NCI-H2227 (cell line): ENCODE data around the gene ZFAND6.
A peak's percentile ranks its signal among the peaks of the same experiment; 100 is the strongest.

Experiments
- DNase-seq: peaks from one replicate; lab custom pipeline; 2025; ENCODE audit not compliant: unreplicated experiment; lab: John Stamatoyannopoulos, UW

ZFAND6 gene

GRCh38 chr15:80167936-80168335 is 108.5 kb downstream of the ZFAND6 start:
- no peak for DNase-seq

- DNase-seq: no peak
Measured at GRCh38 chr15:80168421-80168820, 108.9 kb downstream of the ZFAND6 start.

- no peak for DNase-seq
Measured at GRCh38 chr15:80169768-80170357, 110.4 kb downstream of the ZFAND6 start.

- DNase-seq: no peak
Measured at GRCh38 chr15:80170596-80170995, 111.1 kb downstream of the ZFAND6 start.

- DNase-seq: no peak
Measured at GRCh38 chr15:80171787-80172186, 112.3 kb downstream of the ZFAND6 start.

- DNase-seq: no peak
Measured at GRCh38 chr15:80172401-80172800, 112.9 kb downstream of the ZFAND6 start.

- DNase-seq: peak; percentile 69
Measured at GRCh38 chr15:80173022-80173759, 113.7 kb downstream of the ZFAND6 start.

GRCh38 chr15:80174017-80174746 is 114.7 kb downstream of the ZFAND6 start:
- no peak for DNase-seq

GRCh38 chr15:80175436-80175835 is 116.0 kb downstream of the ZFAND6 start:
- DNase-seq: no peak

- DNase-seq: no peak
Measured at GRCh38 chr15:80176443-80176842, 117.0 kb downstream of the ZFAND6 start.

GRCh38 chr15:80177156-80177555 is 117.7 kb downstream of the ZFAND6 start:
- no peak for DNase-seq

GRCh38 chr15:80179025-80179759 is 119.7 kb downstream of the ZFAND6 start:
- no peak for DNase-seq

- DNase-seq: no peak
Measured at GRCh38 chr15:80179935-80180334, 120.5 kb downstream of the ZFAND6 start.

GRCh38 chr15:80180468-80180867 is 121.0 kb downstream of the ZFAND6 start:
- DNase-seq: no peak

GRCh38 chr15:80180986-80181385 is 121.5 kb downstream of the ZFAND6 start:
- DNase-seq: no peak

- DNase-seq: no peak
Measured at GRCh38 chr15:80182611-80183261, 123.3 kb downstream of the ZFAND6 start.

GRCh38 chr15:80183306-80183705 is 123.8 kb downstream of the ZFAND6 start:
- DNase-seq: no peak

- DNase-seq: peak; percentile 5
Measured at GRCh38 chr15:80183886-80184285, 124.4 kb downstream of the ZFAND6 start.

- DNase-seq: no peak
Measured at GRCh38 chr15:80184554-80184953, 125.1 kb downstream of the ZFAND6 start.

GRCh38 chr15:80185152-80185551 is 125.7 kb downstream of the ZFAND6 start:
- no peak for DNase-seq

GRCh38 chr15:80186066-80186465 is 126.6 kb downstream of the ZFAND6 start:
- DNase-seq: no peak
